ENCODE data around the gene SPOCK3.

Gene SPOCK3

GRCh38 chr4:167230744-167231143, 3.5 kb downstream of the SPOCK3 start:
- TF ChIP-seq TAF1 (IDR thresholded peaks at IDR 0.05; ENCODE audit: low read depth) (no peak), RAD21 (IDR thresholded peaks at IDR 0.05; ENCODE audit: low read depth) (no peak), CREB1 (IDR thresholded peaks at IDR 0.05; ENCODE audit: low read depth) (no peak), YY1 (IDR thresholded peaks at IDR 0.05; ENCODE audit: low read depth) (no peak), TCF12 (IDR thresholded peaks at IDR 0.05; ENCODE audit: low read depth) (no peak), FOXM1 (IDR thresholded peaks at IDR 0.05; ENCODE audit: borderline replicate concordance, low read depth) (no peak), EGR1 (IDR thresholded peaks at IDR 0.05) (no peak), EP300 (IDR thresholded peaks at IDR 0.05; ENCODE audit: borderline replicate concordance) (no peak), CEBPB (IDR thresholded peaks at IDR 0.05) (no peak)
- TF ChIP-seq, protein P1, sequence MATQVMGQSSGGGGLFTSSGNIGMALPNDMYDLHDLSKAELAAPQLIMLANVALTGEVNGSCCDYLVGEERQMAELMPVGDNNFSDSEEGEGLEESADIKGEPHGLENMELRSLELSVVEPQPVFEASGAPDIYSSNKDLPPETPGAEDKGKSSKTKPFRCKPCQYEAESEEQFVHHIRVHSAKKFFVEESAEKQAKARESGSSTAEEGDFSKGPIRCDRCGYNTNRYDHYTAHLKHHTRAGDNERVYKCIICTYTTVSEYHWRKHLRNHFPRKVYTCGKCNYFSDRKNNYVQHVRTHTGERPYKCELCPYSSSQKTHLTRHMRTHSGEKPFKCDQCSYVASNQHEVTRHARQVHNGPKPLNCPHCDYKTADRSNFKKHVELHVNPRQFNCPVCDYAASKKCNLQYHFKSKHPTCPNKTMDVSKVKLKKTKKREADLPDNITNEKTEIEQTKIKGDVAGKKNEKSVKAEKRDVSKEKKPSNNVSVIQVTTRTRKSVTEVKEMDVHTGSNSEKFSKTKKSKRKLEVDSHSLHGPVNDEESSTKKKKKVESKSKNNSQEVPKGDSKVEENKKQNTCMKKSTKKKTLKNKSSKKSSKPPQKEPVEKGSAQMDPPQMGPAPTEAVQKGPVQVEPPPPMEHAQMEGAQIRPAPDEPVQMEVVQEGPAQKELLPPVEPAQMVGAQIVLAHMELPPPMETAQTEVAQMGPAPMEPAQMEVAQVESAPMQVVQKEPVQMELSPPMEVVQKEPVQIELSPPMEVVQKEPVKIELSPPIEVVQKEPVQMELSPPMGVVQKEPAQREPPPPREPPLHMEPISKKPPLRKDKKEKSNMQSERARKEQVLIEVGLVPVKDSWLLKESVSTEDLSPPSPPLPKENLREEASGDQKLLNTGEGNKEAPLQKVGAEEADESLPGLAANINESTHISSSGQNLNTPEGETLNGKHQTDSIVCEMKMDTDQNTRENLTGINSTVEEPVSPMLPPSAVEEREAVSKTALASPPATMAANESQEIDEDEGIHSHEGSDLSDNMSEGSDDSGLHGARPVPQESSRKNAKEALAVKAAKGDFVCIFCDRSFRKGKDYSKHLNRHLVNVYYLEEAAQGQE (IDR thresholded peaks at IDR 0.05; ENCODE audit: low read depth): no peak
- TF ChIP-seq, protein P2, sequence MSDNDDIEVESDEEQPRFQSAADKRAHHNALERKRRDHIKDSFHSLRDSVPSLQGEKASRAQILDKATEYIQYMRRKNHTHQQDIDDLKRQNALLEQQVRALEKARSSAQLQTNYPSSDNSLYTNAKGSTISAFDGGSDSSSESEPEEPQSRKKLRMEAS (IDR thresholded peaks at IDR 0.05): no peak
- TF ChIP-seq, protein P3, sequence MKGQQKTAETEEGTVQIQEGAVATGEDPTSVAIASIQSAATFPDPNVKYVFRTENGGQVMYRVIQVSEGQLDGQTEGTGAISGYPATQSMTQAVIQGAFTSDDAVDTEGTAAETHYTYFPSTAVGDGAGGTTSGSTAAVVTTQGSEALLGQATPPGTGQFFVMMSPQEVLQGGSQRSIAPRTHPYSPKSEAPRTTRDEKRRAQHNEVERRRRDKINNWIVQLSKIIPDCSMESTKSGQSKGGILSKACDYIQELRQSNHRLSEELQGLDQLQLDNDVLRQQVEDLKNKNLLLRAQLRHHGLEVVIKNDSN (IDR thresholded peaks at IDR 0.05): no peak

- TF ChIP-seq, protein P3 (IDR thresholded peaks at IDR 0.05): no peak
- no peak for TF ChIP-seq CREB1 (IDR thresholded peaks at IDR 0.05; ENCODE audit: low read depth)
These were observed 12.2 kb downstream of the SPOCK3 start for GRCh38 chr4:167222099-167222498.

DNA sequence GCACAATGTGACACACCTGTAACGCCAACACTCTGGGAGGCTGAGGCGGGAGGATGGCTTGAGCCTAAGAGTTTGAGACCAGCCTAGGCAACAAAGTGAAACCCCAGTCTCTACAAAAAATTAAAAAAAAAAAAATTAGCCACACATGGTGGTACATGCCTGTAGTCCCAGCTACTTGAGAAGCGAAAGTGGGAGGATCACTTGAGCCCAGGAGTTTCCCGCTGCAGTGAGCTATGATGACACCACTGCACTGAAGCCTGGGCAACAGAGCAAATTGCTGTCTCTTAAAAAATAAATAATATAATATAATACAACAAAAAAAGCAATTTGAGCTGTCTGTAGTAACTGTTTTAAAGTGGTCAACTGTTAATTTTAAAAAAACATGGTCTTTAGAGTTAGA, 13.2 kb downstream of the SPOCK3 start:
- TF ChIP-seq FOXM1 (IDR thresholded peaks at IDR 0.05; ENCODE audit: borderline replicate concordance, low read depth): no peak

- TF ChIP-seq, protein P1 (IDR thresholded peaks at IDR 0.05; ENCODE audit: low read depth): no peak
- no peak for TF ChIP-seq ZBTB7A (IDR thresholded peaks at IDR 0.05; ENCODE audit: low read depth)
- TF ChIP-seq TCF12 (IDR thresholded peaks at IDR 0.05; ENCODE audit: low read depth): no peak
- TF ChIP-seq NFIC (IDR thresholded peaks at IDR 0.05): no peak
- TF ChIP-seq, protein P2 (IDR thresholded peaks at IDR 0.05): no peak
- TF ChIP-seq FOXM1 (IDR thresholded peaks at IDR 0.05; ENCODE audit: borderline replicate concordance, low read depth): no peak
- TF ChIP-seq EP300 (IDR thresholded peaks at IDR 0.05; ENCODE audit: borderline replicate concordance): no peak
- TF ChIP-seq, protein P3 (IDR thresholded peaks at IDR 0.05): no peak
These were observed 16.2 kb downstream of the SPOCK3 start for GRCh38 chr4:167218022-167218608.

DNA sequence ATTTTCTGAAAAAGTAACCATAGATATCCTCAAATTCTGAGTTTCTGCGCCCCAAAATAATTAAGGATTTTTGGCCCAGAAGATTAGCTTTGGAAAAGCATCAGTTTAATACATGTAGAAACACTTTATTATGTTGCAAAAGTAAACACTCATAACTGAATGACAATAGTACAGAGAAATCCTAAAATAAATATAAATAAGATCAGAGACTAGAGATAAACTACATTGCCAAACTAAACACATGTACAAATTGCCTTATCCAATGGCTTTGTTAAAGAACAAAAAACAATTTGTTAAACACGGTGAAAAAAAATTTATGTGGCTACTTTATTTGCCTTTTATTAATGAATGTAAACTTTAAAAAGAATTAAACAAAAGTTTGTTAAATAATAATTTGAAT, 17.5 kb downstream of the SPOCK3 start:
- no peak for TF ChIP-seq YY1 (IDR thresholded peaks at IDR 0.05; ENCODE audit: low read depth)
- TF ChIP-seq NFIC (IDR thresholded peaks at IDR 0.05): no peak
- TF ChIP-seq FOXM1 (IDR thresholded peaks at IDR 0.05; ENCODE audit: borderline replicate concordance, low read depth): no peak
- TF ChIP-seq RAD21 (IDR thresholded peaks at IDR 0.05; ENCODE audit: low read depth): no peak
- TF ChIP-seq, protein P1 (IDR thresholded peaks at IDR 0.05; ENCODE audit: low read depth): no peak
- TF ChIP-seq EP300 (IDR thresholded peaks at IDR 0.05; ENCODE audit: borderline replicate concordance): no peak
- no peak for TF ChIP-seq CREB1 (IDR thresholded peaks at IDR 0.05; ENCODE audit: low read depth)
- no peak for TF ChIP-seq TEAD4 (IDR thresholded peaks at IDR 0.05)
- TF ChIP-seq TAF1 (IDR thresholded peaks at IDR 0.05; ENCODE audit: low read depth): no peak
- no peak for TF ChIP-seq EGR1 (IDR thresholded peaks at IDR 0.05)
